PC-9 (cell line): Measurements from ENCODE around the gene SDK2.

ENCODE experiments used
- CTCF ChIP-seq: fragments of 200-600 bp; sonication (generic); conservative IDR thresholded peaks from 2 replicates; pipeline ENCODE4 v1.6.1; 2017; ENCODE audit warnings: mixed run types, antibody characterized with exemption, mild to moderate bottlenecking, moderate library complexity
- EZH2 ChIP-seq: fragments of 200-600 bp; sonication (generic); IDR thresholded peaks from 2 replicates; pipeline ENCODE4 v1.8.0; 2017; ENCODE audit warnings: antibody characterized with exemption, low read depth

- TF ChIP-seq CTCF (no peak), EZH2 (no peak)
Measured at GRCh38 chr17:73600103-73600871, 44.0 kb downstream of the SDK2 start.
